HG02852 (cell line): ENCODE measurements around the gene MOB3C.
"Not testable (repeated sequence)": the region's sequence is repeated elsewhere in the genome, so short reads cannot be mapped to it uniquely, and the experiment has no call there.

ENCODE experiments used
- ATAC-seq: cut with Tn5 transposase; IDR thresholded peaks from one replicate; pipeline ENCODE4 v1.9.1; 2021; ENCODE audit warnings: mild to moderate bottlenecking, moderate library complexity; ENCODE audit not compliant: unreplicated experiment

Gene MOB3C

DNA sequence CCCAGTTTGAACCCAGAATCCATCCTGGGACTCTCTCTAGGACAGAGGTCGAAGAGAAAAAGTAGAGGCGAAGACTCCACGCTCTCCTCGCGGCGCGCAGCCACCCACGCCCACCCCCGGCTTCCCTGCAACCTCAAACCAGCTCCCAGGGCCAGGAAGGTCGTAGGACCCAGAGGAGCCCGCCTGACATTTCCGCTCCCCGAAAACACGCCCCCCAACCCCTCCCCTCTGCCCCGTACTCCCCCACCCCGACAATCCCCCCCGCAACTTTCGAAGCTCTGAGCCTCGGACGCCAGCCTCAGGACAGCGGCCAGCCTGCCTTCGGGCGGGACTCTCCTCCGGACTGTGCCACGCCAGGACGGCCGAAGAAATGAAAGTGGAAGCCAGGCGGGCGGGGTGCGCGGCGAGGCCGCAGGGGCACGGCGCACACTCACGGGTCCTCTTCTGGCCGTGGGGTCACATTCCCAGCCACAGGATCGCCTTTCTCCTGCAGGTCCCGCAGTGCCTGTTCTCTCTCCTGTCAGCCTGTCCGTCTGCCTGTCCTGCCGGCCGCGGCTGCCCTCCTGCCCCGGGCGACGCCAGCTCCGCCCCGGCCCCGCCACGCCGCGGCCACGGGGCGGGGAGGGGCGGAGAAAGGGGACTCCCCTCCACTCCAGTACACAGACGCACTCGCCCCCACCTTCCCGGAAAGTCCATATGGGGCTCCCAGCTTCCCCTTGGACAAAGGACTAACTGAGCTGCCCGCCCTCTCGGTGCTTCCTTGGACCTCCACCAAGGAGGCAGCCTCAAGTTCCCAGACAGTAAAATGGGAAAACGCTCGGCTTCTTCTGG is at the start of gene MOB3C:
MOB3C (minus strand) TSS at position 535 of the 831 bp plus-strand sequence. CDS start 3,490 bp downstream, outside the sequence.
- ATAC-seq = peak; percentile 70

DNA sequence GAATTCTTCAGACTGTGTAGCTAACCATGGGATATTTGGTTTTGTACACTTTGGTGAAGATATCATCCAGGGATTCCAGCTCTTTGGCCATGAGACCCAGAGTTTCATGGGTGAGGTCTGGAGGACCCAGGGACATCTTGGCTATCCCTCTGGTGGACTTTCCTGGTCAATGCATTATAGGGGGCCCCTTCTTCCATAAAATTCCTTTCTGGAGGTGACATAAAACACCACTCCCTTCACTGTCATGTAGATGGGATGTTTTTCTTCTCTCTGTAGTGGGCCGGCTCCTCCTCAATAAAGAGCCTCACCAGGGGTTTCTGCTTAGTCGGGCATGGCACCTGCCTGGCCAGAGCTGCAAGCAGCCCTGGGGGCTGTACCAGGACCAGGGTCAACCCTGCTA is 49.4 kb upstream of the MOB3C start:
- ATAC-seq = no peak

DNA sequence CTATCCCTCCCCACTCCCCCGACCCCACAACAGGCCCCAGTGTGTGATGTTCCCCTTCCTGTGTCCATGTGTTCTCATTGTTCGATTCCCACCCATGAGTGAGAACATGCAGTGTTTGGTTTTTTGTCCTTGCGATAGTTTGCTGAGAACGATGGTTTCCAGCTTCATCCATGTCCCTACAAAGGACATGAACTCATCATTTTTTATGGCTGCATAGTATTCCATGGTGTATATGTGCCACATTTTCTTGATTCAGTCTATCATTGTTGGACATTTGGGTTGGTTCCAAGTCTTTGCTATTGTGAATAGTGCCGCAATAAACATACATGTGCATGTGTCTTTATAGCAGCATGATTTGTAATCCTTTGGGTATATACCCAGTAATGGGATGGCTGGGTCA is 46.3 kb upstream of the MOB3C start:
- ATAC-seq = not testable (repeated sequence)

DNA sequence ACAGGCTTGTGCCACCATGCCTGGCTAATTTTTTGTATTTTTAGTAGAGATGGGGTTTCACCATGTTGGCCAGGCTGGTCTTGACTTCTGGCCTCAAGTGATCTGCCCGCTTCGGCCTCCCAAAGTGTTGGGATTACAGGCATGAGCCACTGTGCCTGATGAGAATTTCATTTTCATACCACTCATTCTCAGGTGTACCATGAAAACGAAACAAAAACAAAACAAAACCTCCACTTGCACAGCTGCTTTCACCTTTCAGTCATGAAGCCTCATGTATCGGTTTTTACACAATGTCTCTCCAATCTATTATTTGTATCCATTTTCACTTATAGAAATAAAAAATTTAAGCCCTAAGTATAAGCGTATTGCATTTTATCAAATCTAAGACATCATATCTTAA is 43.5 kb upstream of the MOB3C start:
- ATAC-seq = not testable (repeated sequence)

DNA sequence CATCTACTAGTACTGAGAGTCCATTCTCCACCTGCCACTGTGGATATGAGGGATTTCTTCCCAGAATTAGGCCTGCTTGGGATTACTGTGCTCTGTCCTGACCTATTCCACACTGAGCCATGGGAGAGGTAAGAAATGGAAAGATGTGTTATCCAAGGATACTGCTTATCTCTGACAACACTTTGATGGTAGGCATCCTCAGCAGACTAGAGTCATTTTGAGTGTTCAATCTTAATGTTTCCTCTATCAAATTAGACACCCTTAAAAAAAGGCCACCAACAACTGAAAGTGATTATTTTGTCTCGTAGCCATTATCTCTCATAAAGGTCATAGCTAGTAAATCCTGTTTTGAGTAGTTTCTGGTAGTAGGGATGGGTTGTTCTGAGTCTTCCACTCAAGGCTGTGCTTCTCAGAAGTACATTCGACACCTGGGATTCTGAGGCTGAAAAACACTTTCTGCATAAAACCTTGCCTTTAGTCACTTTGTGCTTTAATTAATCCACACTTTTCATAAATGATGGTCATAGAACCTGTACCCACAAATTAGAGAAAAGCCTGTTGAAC is 42.8 kb upstream of the MOB3C start:
- ATAC-seq = peak; percentile 47

DNA sequence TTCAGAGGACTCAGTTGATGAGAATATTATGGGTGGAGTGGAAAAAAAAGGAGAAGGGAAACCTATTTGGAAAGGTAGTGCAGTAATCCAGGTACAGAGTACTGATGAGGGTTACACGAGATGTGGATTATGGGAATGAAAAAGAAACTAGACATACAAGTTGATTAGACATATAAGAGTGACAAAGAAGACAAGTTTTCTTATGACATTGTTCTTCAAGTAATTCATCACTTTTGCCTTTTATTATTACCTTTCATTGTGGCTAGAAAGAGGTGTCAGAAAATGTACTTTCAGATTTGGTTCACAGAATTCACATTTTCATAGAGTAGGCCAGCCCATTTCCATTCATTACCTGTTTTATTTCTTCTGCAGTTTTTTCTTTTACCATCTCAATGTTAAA is 41.2 kb upstream of the MOB3C start:
- no peak for ATAC-seq

DNA sequence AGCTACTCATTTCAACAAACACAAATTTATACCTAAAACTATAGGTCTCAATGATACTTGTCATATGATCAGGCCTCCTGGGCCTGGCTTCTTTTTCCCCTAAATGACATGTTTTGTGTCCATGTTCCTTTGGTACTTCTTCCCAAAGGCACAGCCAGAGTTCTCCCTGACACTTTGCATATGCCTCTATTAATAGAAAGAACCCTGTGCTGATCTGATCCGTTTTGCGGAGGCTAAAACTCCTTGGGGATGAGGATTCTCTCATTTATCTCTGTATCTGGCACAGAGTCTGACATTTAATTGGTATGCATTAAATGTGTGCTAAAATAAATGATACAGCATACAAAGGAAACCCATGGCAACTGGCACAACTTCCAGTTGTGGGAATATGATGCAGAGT is 40.0 kb upstream of the MOB3C start:
- no peak for ATAC-seq

DNA sequence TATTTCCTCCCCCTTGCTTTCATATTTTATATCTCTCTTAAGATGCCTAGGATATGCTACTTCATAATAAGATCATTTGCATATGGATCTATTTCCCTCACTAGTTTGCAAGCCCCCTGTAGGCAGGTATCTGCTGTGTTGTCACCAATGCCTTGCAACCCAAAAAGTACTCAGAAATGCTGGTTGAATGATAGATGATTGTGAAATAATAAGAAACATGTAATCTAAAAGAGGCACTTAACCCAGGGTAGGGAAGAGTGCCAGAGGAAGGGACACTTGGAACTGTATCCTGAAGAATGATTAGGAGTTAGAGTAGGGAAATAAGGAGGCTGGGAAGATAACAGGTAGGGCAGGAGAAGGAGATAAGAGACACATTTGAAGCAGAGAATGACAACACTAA is 39.2 kb upstream of the MOB3C start:
- no peak for ATAC-seq

DNA sequence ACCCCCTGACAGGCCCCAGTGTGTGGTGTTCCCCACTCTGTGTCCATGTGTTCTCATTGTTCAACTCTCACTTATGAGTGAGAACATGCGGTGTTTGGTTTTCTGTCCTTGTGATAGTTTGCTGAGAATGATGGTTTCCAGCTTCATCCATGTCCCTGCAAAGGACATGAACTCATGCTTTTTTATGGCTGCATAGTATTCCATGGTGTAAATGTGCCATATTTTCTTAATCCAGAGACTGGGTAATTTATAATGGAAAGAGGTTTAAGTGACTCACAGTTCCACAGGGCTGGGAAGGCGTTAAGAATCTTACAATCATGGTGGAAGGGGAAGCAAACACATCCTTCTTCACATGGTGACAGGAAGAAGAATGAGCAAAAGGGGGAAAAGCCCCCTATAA is 38.1 kb upstream of the MOB3C start:
- ATAC-seq = not testable (repeated sequence)

DNA sequence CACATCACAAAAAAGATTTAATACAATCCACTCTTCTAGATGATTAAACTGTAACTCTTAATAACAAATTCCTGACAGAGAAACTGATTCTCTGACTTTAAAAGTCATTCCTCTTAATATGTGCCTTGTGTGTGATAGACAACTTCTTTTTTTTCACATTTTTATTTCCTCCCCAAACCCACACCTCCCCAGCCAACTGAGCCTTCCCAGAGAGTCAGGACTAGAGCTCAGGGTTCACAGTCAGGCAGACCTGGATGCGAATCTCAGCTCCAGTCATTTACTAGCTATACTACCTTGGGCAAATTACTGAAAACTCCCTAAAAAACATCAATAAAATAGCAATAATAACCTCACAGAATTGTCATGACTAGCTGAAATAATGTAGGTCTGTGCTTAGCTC is 37.4 kb upstream of the MOB3C start:
- ATAC-seq = no peak

DNA sequence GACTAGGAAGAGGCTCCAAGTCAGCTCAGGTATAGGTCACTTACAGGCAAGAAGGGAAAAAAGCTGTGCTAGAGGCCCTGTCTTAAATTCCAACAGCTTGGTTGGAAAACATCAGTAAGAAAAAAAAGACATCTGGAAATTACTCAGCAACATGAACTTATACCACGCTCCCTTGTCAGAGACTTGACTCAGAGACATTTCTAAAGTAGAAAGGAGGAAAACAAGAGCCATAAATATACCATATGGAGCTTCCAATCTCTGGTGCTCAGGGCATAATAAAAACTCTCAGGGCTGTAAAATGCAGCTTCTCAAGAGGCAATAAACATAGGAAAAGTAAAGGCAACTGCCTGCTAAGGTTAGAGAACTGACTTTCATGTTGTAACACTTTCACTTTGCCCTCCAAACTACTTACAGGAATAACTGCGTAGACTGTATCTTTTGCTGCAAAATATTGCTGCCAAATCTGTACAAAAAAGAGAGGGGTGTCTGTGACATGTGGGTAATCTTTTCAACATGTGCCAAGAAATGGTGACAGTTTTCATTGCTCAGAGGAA is 36.9 kb upstream of the MOB3C start:
- ATAC-seq = no peak

DNA sequence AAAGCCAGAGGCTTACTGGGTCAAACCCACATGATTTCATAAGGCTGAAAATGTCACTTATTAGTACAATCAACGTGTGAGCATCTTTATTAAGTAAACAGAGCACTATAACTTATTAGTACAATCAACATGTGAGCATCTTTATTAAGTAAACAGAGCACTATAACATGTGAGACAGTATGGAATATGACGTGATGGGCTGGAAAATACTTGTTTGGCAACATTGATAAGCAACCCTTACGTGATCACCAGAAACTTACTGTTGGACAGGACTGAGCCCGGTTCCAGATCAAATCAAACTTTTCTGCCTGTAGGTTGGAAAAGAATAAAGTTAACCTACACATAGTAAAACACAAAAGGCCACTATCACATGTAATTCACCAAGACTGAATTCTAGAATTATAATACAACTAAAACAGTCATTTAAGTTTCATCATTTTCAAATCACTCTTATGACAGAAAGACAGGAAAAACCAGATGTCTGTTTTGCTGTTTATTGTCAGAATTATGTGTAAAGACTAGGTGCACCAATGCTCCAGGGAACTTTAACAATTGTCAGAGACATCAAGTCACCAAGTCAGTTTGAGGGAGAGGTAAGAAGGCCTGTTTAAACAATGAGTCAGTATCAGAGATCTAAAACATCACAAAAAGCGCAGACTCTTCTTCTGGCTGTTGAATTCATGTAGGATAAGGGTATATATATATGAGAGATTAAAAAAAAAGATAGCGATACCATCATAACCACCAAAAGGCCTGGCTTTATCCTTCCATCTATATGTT is 35.9 kb upstream of the MOB3C start:
- ATAC-seq = no peak

DNA sequence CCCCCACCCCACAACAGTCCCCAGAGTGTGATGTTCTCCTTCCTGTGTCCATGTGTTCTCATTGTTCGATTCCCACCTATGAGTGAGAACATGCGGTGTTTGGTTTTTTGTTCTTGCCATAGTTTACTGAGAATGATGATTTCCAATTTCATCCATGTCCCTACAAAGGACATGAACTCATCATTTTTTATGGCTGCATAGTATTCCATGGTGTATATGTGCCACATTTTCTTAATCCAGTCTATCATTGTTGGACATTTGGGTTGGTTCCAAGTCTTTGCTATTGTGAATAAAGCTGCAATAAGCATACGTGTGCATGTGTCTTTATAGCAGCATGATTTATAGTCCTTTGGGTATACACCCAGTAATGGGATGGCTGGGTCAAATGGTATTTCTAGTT is 34.5 kb upstream of the MOB3C start:
- not testable (repeated sequence) for ATAC-seq

DNA sequence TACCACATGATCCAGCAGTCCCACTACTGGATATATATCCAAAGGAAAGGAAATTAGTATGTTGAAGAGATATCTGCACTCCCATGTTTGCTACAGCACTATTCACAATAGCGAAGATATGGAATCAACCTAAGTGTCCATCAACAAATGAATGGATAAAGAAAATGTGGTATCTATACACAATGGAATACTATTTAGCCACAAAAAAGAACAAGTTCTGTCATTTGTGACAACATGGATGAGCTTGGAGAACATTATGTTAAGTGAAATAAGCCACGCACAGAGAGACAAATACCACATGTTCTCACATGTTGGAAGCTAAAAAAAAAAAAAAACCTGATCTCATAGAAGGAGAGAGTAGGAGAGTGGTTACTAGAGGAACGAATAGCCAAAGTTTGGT is 33.9 kb upstream of the MOB3C start:
- no peak for ATAC-seq

DNA sequence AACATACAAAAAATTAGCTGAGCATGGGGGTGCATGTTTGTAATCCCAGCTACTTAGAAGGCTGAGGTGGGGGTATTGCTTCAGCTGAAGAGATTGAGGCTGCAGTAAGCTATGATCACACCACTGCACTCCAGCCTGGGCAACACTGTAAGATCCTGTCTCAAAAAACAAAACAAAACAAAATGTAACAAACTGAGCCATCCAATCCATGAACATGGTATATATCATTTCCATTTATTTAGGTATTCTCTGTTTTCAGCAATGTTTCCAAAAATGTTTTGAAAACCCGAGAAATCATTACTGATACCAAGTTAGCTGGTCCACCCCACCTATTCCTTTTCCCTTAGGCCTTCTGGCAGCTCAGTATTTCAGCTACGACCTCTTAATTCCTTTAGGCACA is 33.2 kb upstream of the MOB3C start:
- ATAC-seq = no peak

DNA sequence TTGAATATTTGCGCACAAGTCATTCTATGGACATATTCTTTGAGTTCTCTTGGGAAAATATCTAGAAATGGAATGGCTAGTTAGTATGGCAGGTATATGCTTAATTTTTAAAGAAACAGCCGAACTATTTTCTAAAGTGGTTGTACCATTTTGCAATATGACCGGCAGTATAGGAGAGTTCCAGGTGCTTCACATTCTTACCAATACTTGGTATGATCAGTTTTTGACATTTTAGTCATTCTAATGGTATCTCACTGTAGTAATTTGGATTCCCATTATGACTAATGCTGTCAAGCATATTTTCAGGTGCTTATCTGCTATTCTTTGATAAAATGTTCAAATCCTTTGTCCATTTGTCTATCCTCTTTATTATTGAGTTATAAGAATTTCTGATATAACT is 31.0 kb upstream of the MOB3C start:
- ATAC-seq = no peak

DNA sequence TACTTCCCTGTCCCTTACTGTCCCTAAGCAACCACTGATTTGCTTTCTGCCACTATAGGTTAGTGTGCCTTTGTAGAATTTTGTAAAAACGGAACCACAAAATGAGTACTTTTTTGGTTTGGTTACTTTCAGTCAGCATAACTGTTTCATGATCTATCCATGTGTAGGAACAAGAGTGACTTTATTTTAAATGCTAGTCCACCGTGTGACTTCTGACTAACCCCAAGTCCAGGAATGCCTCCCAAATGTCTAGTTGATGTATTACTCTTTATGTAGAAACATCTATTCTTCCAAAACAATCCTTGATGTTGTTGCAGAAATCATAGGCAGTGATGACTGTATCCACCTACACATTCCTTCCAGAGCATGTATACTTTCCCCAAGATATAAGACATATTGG is 30.2 kb upstream of the MOB3C start:
- ATAC-seq = no peak

DNA sequence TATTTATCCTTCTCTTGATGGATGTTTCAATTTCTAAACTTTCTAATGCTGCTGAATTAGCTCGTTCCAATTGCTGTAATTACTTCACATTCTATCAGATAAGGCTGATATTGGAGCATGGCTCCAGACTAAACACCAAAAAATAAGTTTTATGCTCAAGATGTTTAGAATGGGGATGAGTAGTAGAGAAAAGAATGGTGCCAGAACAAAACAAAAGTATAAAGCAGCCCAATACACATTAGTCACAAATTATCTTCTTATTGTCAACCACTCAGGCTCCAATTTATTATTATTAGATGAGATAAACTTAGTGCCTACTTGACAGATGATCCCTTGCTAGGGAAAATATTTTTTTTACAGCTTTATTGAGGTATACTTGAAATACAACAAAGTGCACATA is 29.7 kb upstream of the MOB3C start:
- ATAC-seq = no peak

DNA sequence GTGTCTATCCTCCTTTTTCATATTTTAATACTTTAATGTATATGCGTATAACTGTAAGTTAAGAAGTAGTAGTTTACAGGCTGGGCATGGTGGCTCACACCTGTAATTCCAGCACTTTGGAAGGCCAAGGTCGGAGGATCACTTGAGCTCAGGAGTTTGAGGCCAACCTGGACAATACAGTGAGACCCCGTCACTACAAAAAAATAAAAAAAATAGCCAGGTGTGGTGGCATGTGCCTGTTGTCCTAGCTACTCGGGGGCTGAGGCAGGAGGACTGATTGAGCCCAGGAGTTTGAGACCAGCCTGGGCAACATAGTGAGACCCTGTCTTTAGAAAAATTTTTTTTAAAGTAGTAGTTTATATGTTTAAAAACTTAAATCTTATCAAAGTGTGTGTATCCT is 29.2 kb upstream of the MOB3C start:
- ATAC-seq = no peak

DNA sequence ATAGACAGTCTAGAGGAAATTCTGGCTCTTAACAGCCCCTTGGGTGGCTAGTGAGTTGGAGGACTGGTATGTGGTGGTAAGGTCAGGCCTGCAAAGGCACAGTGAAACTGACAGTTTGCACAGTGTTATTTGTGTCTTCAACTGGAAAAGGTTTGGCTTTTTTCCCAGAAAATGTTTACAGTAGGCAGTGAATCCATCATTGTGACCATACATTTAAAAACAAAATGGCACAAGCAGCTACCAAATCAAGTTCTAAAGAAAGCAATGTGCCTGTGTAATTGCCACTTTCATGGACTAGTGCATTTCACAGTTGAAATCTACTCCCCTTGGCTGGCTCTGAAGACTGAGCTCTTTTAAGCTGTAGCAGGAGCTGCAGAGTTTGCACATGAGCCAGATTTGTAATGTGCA is 26.8 kb upstream of the MOB3C start:
- ATAC-seq = no peak

DNA sequence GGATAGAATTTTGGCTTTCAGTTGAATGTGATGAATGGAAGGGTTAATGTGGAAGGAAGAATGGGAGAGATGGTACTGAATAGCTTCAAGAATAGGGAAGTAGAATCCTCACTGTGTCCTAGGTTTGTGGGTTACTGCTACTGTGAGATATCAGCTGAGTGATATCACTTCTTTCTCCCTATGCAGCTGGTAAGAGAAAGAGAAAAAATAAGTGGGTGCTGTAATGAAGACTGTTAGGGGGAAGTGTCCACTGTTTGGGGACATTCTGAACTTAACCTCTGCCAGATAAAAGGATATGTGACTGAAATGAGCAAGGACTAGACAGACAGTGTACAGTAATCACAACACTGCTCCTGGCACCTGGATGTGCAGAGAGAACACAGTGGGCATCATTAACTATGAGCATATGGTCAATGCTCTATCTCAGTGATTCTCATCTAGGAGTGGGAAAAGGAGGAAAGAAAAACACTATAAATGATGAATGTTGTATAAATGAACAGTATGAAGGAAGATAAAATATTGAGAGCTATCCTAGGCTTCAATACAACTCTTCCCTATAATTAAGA is 25.6 kb upstream of the MOB3C start:
- ATAC-seq = no peak
